ENCODE measurements around the gene PTPRG.

PTPRG gene

DNA sequence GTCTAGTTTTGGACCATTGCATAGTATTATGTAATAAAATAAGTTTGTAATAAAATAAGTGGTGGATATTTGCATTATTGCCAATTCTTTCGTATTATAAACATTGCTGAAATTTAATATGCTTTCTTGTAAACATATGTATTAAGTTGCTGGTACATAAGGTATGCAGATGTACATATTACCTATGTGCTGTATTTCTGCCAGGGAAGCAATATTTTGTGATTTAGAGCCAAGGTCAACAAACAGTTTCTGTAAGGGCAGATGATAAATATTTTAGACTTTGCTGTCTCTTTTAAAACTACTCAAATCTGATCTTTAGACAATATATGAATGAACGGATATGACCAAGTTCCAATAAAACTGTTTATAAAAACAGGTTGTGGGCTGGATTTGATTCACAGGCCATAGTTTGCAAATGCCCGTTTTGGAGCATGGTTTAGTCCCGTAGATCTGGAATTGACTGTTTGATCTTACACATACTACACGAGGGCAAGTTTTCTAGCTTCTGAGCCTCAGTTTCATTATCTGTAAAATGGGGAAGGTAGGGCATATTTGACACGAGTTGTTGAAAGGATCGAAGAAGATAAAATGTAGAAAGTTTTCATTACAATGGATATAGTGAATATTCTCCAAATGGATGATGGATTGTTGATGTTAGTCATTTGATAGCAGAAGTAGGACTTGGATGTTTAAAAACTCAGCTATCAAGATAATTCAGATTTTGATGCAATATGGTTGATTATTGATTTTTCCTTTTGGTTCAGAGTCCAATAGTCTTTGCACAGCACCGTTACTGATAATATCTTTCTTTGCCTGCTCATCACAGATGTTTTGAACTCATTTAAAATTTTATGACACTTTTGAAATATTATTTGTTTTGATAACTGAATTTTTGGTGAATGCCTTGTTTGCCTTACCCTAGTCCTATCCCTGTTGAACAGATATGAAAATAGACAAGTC lies 417.4 kb downstream of the PTPRG start:
- Histone ChIP-seq H3K9me3 (ENCODE audit: insufficient read depth, low read depth, low read length) (no peaks in the 10 kb centered on the region), H3K27ac (ENCODE audit: low read length) (no peak overlapping the region), H3K9ac (ENCODE audit: low read depth, low read length) (no peak overlapping the region), H3K4me1 (ENCODE audit: insufficient read depth, low read length) (peaks cover 14% of the 10 kb centered on the region), H3K27me3 (ENCODE audit: insufficient read depth, low read length) (no peaks in the 10 kb centered on the region), H3K36me3 (ENCODE audit: insufficient read depth, low read depth, low read length) (no peaks in the 10 kb centered on the region), H3K4me3 (ENCODE audit: low read length) (no peak overlapping the region)

DNA sequence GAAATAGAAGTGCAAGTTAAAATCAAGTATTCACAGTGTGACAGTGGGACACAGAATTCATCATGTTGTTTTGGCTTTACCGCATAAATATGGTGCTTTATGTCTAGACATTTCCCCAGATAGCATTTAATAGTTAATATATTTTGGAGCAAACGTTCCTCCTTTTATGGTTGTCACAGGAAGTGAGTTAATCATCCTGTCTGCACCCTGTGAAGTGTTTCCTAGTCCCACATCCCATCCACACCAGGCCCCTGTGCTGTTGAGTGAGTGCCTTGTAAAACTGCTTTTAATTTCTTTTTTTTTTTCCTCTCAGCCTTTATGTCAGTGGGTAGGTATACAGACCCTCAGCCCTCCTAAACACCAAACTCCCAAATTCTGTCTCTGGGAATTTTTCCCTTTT lies 418.3 kb downstream of the PTPRG start:
- Histone ChIP-seq H3K27me3 (ENCODE audit: insufficient read depth, low read length) (no peaks in the 10 kb centered on the region), H3K9ac (ENCODE audit: low read depth, low read length) (no peak overlapping the region; the same call in 1 of the 2 replicates), H3K4me3 (ENCODE audit: low read length) (no peak overlapping the region), H3K9me3 (ENCODE audit: insufficient read depth, low read depth, low read length) (no peaks in the 10 kb centered on the region), H3K36me3 (ENCODE audit: insufficient read depth, low read depth, low read length) (no peaks in the 10 kb centered on the region), H3K4me1 (ENCODE audit: insufficient read depth, low read length) (peaks cover 14% of the 10 kb centered on the region), H3K27ac (ENCODE audit: low read length) (no peak overlapping the region)

GRCh38 chr3:61980041-61980440 lies 418.7 kb downstream of the PTPRG start:
- no peak overlapping the region for H3K27ac ChIP-seq (ENCODE audit: low read length)
- H3K9me3 ChIP-seq (ENCODE audit: insufficient read depth, low read depth, low read length) = no peaks in the 10 kb centered on the region
- H3K4me3 ChIP-seq (ENCODE audit: low read length) = no peak overlapping the region
- peaks cover 14% of the 10 kb centered on the region for H3K4me1 ChIP-seq (ENCODE audit: insufficient read depth, low read length)
- H3K36me3 ChIP-seq (ENCODE audit: insufficient read depth, low read depth, low read length) = no peaks in the 10 kb centered on the region
- no peaks in the 10 kb centered on the region for H3K27me3 ChIP-seq (ENCODE audit: insufficient read depth, low read length)
- no peak overlapping the region; the same call in 1 of the 2 replicates for H3K9ac ChIP-seq (ENCODE audit: low read depth, low read length)

GRCh38 chr3:61981060-61981459 lies 419.7 kb downstream of the PTPRG start:
- peaks cover 14% of the 10 kb centered on the region for H3K4me1 ChIP-seq (ENCODE audit: insufficient read depth, low read length)
- H3K4me3 ChIP-seq (ENCODE audit: low read length) = no peak overlapping the region
- no peaks in the 10 kb centered on the region for H3K9me3 ChIP-seq (ENCODE audit: insufficient read depth, low read depth, low read length)
- no peaks in the 10 kb centered on the region for H3K27me3 ChIP-seq (ENCODE audit: insufficient read depth, low read length)
- no peak overlapping the region for H3K27ac ChIP-seq (ENCODE audit: low read length)
- no peak overlapping the region for H3K9ac ChIP-seq (ENCODE audit: low read depth, low read length)
- H3K36me3 ChIP-seq (ENCODE audit: insufficient read depth, low read depth, low read length) = no peaks in the 10 kb centered on the region

- Histone ChIP-seq H3K9me3 (ENCODE audit: insufficient read depth, low read depth, low read length) (no peaks in the 10 kb centered on the region), H3K36me3 (ENCODE audit: insufficient read depth, low read depth, low read length) (no peaks in the 10 kb centered on the region), H3K9ac (ENCODE audit: low read depth, low read length) (no peak overlapping the region), H3K27ac (ENCODE audit: low read length) (no peak overlapping the region), H3K27me3 (ENCODE audit: insufficient read depth, low read length) (no peaks in the 10 kb centered on the region), H3K4me3 (ENCODE audit: low read length) (no peak overlapping the region), H3K4me1 (ENCODE audit: insufficient read depth, low read length) (peaks cover 14% of the 10 kb centered on the region)
Measured at GRCh38 chr3:61983479-61983878, 422.1 kb downstream of the PTPRG start.

DNA sequence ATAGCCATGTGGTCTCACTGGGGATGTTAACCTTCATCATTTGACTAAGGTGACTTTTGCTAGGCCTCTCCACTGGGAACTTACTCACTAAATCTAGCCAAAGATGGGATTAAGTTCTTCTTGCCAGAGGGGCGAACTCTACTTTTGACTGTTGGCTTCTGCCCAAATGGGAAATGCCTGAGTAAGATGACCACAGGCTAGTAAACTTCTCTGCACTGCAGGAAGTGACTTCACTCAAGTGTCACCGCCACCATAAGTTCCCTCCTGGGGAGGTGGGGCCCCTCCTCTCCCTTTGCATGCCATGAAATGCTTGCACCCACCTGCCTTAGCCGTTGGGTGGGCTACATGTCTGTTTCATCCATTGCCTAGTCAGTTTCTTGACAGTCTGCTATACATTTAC lies 423.6 kb downstream of the PTPRG start:
- Histone ChIP-seq H3K4me3 (ENCODE audit: low read length) (no peak overlapping the region), H3K9ac (ENCODE audit: low read depth, low read length) (no peak overlapping the region), H3K27ac (ENCODE audit: low read length) (no peak overlapping the region), H3K9me3 (ENCODE audit: insufficient read depth, low read depth, low read length) (no peaks in the 10 kb centered on the region), H3K27me3 (ENCODE audit: insufficient read depth, low read length) (no peaks in the 10 kb centered on the region), H3K4me1 (ENCODE audit: insufficient read depth, low read length) (peaks cover 10% of the 10 kb centered on the region), H3K36me3 (ENCODE audit: insufficient read depth, low read depth, low read length) (no peaks in the 10 kb centered on the region)

DNA sequence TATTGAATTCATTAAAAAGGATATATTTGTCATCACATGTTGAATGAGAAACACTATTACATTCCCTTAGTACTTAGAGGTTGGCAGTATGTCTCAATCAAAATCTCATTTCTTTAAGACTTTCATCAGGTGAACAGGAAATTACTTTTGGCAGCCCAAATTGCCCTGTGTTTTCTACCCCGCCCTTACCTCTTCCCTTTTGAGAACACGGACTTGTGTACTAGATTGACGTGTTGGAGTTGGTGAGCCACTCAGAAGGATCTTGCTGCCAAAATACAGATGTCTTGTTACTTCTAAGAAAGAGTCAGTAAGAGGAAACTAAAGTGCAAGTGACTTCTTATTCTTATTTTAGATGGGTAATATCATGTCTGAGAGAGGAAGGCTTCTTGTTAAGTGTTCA lies 425.1 kb downstream of the PTPRG start:
- H3K4me3 ChIP-seq (ENCODE audit: low read length) = no peak overlapping the region
- no peaks in the 10 kb centered on the region for H3K27me3 ChIP-seq (ENCODE audit: insufficient read depth, low read length)
- H3K27ac ChIP-seq (ENCODE audit: low read length) = no peak overlapping the region
- no peaks in the 10 kb centered on the region for H3K9me3 ChIP-seq (ENCODE audit: insufficient read depth, low read depth, low read length)
- H3K36me3 ChIP-seq (ENCODE audit: insufficient read depth, low read depth, low read length) = no peaks in the 10 kb centered on the region
- H3K4me1 ChIP-seq (ENCODE audit: insufficient read depth, low read length) = peaks cover 8% of the 10 kb centered on the region
- no peak overlapping the region for H3K9ac ChIP-seq (ENCODE audit: low read depth, low read length)

- no peak overlapping the region for H3K27ac ChIP-seq (ENCODE audit: low read length)
- no peaks in the 10 kb centered on the region for H3K9me3 ChIP-seq (ENCODE audit: insufficient read depth, low read depth, low read length)
- no peaks in the 10 kb centered on the region for H3K36me3 ChIP-seq (ENCODE audit: insufficient read depth, low read depth, low read length)
- H3K27me3 ChIP-seq (ENCODE audit: insufficient read depth, low read length) = no peaks in the 10 kb centered on the region
- no peak overlapping the region for H3K9ac ChIP-seq (ENCODE audit: low read depth, low read length)
- H3K4me1 ChIP-seq (ENCODE audit: insufficient read depth, low read length) = peaks cover 8% of the 10 kb centered on the region
- H3K4me3 ChIP-seq (ENCODE audit: low read length) = no peak overlapping the region
Measured at GRCh38 chr3:61989681-61990080, 428.3 kb downstream of the PTPRG start.

DNA sequence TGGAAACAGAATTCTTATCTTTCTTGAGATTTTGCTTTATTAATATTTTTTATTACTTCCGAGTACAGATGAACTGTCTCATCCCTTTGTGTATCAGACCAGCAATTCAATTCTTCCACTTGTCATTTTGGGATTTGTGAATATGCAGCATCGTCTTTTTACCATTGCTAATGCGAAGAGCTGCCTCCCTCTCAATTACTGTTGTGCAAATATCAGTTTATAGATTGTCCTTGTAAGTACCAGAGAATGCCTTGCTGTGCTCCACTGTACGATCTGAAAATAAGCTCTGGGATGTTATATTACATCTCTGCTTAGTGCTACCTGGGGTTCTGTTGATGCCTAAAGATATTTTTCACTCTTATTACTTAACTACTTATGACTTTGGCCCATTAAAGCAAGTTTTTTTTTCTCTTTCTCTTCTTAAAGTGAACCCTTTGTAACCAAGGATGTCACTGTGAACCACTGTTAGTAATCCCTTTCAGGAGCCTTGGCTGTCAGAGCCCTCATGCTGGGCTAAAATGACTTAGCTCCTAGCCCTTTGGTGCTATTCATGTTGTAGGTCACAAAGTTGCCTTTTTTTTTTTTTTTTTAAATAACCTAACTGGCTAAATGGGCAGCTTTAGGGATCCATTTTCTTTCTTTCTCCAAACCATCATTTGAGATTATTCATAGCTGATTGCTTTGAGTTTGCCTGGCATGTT lies 429.1 kb downstream of the PTPRG start:
- no peaks in the 10 kb centered on the region for H3K27me3 ChIP-seq (ENCODE audit: insufficient read depth, low read length)
- no peak overlapping the region for H3K4me3 ChIP-seq (ENCODE audit: low read length)
- H3K27ac ChIP-seq (ENCODE audit: low read length) = no peak overlapping the region
- H3K9me3 ChIP-seq (ENCODE audit: insufficient read depth, low read depth, low read length) = no peaks in the 10 kb centered on the region
- H3K36me3 ChIP-seq (ENCODE audit: insufficient read depth, low read depth, low read length) = no peaks in the 10 kb centered on the region
- H3K4me1 ChIP-seq (ENCODE audit: insufficient read depth, low read length) = peaks cover 8% of the 10 kb centered on the region
- no peak overlapping the region for H3K9ac ChIP-seq (ENCODE audit: low read depth, low read length)

DNA sequence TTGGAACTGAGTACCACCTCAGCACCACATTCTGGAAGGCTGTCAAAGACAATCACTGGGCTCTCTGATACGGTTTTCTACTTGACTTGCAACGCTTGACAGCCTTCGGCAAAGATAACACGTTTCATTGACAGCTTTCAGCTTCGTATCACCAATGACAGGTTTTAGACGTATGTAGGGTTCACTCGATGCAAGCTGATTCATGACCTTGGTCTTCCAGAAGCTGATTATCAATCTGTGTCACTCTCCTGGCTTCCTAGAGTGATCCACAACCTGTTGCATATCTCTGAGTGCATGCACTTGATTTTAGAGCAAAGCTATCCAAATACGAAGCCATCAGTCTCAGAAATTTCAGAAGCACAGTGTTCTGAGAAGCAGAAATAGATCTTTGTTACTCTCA lies 430.3 kb downstream of the PTPRG start:
- Histone ChIP-seq H3K36me3 (ENCODE audit: insufficient read depth, low read depth, low read length) (no peaks in the 10 kb centered on the region), H3K27me3 (ENCODE audit: insufficient read depth, low read length) (no peaks in the 10 kb centered on the region), H3K4me1 (ENCODE audit: insufficient read depth, low read length) (peaks cover 8% of the 10 kb centered on the region), H3K4me3 (ENCODE audit: low read length) (no peak overlapping the region), H3K9ac (ENCODE audit: low read depth, low read length) (no peak overlapping the region), H3K27ac (ENCODE audit: low read length) (no peak overlapping the region), H3K9me3 (ENCODE audit: insufficient read depth, low read depth, low read length) (no peaks in the 10 kb centered on the region)

DNA sequence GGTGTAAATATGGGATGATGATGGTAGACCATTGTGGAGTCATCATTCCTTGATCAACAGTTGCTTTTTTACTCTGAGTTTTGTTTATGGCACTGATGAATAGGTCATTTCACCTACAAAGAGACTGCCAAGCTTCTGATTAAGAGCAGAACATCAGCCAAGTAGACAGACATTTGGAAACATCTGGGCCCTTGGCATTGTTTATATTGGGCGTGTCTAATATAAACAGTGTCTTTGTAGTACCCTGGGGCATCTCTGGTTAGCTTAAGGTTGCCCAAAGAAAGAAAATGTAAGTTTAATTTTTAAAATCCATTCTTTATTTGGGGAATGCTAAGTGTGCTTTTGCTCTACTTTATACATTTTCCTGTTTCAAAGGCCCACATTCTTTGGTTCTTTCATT lies 435.0 kb downstream of the PTPRG start:
- Histone ChIP-seq H3K4me3 (ENCODE audit: low read length) (no peak overlapping the region), H3K9me3 (ENCODE audit: insufficient read depth, low read depth, low read length) (no peaks in the 10 kb centered on the region), H3K36me3 (ENCODE audit: insufficient read depth, low read depth, low read length) (no peaks in the 10 kb centered on the region), H3K9ac (ENCODE audit: low read depth, low read length) (no peak overlapping the region), H3K27me3 (ENCODE audit: insufficient read depth, low read length) (no peaks in the 10 kb centered on the region), H3K4me1 (ENCODE audit: insufficient read depth, low read length) (no peaks in the 10 kb centered on the region), H3K27ac (ENCODE audit: low read length) (no peak overlapping the region)

DNA sequence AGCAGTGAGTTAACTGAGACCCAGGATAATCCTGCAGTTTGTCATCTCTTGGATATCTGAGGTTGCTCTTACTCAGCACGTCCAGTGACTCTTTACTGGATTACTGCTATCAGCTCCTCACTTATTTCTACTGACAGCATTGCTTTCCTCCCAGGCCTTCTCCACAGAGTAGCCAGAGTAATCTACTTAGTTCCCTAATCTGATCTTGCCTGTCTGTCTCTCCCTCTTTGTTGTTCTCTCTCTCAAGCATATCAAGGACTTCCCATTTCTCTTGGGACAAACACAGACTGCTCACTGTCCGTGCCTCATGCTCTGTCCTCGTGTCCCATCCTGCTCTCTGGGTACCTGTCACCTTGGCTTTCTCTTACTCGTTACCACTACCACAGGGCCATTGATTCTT lies 435.7 kb downstream of the PTPRG start:
- no peak overlapping the region for H3K4me3 ChIP-seq (ENCODE audit: low read length)
- no peaks in the 10 kb centered on the region for H3K9me3 ChIP-seq (ENCODE audit: insufficient read depth, low read depth, low read length)

More for the DNA sequence above, 435.7 kb downstream of the PTPRG start:
- no peaks in the 10 kb centered on the region for H3K27me3 ChIP-seq (ENCODE audit: insufficient read depth, low read length)
- H3K27ac ChIP-seq (ENCODE audit: low read length) = no peak overlapping the region
- H3K9ac ChIP-seq (ENCODE audit: low read depth, low read length) = no peak overlapping the region
- no peaks in the 10 kb centered on the region for H3K36me3 ChIP-seq (ENCODE audit: insufficient read depth, low read depth, low read length)
- H3K4me1 ChIP-seq (ENCODE audit: insufficient read depth, low read length) = no peaks in the 10 kb centered on the region

Measured in iPS-20b (cell line).